Bronchial epithelial cell (primary cell): ENCODE results near the gene WDR7. TPM values are rescaled to one million over a fixed set of nuclear protein-coding genes. Genes with fewer than 3 reads are reported as not detected.

Source experiments
- DNase-seq: peaks from one replicate; pipeline ENCODE4 v3.0.0-alpha.2; 2010; ENCODE audit warnings: low read depth
- FAIRE-seq: peaks from 2 replicates; lab custom pipeline; 2011; peaks lifted over from hg19 to GRCh38; lab: Jason Lieb, UNC
- H3K27me3 ChIP-seq: 2 replicates; pipeline ENCODE4 v1.5.1; 2011; ENCODE audit warnings: low read length; ENCODE audit not compliant: control insufficient read depth, insufficient read depth
- H3K36me3 ChIP-seq: 2 replicates; pipeline ENCODE4 v1.5.1; 2011; ENCODE audit warnings: low read length; ENCODE audit not compliant: control insufficient read depth, insufficient read depth
- H3K4me3 ChIP-seq: 2 replicates; pipeline ENCODE4 v1.5.1; 2011; ENCODE audit warnings: mild to moderate bottlenecking, low read depth, low read length, control low read depth
- CTCF ChIP-seq: IDR thresholded peaks from 2 replicates; pipeline ENCODE4 v1.5.1; 2011; ENCODE audit warnings: mild to moderate bottlenecking, moderate library complexity, low read length, control low read depth, inconsistent platforms; ENCODE audit not compliant: insufficient read depth, severe bottlenecking
- total RNA-seq: library from RNA; depleted of rRNA; stranded (reverse); fragments of >200 nt; gene quantifications from 2 replicates; pipeline ENCODE4 v1.2.1, GENCODE V29; 2014

Gene WDR7
- total RNA-seq, 1 donor from 2014 or later, result 14.5 TPM

- FAIRE-seq (no peak), DNase-seq (no peak)
- no peak overlapping the region for H3K4me3 ChIP-seq
- no peak for TF ChIP-seq CTCF
- H3K27me3 ChIP-seq, result no peaks in the 10 kb centered on the region
- H3K36me3 ChIP-seq, result no peaks in the 10 kb centered on the region
These were observed 259.1 kb downstream of the WDR7 start for GRCh38 chr18:56910237-56910636.

GRCh38 chr18:56910967-56911366, 259.8 kb downstream of the WDR7 start:
- Histone ChIP-seq H3K4me3 (no peak overlapping the region), H3K27me3 (no peaks in the 10 kb centered on the region), H3K36me3 (no peaks in the 10 kb centered on the region)
- DNase-seq (no peak), FAIRE-seq (no peak)
- TF ChIP-seq CTCF, result no peak

- Histone ChIP-seq H3K27me3 (no peaks in the 10 kb centered on the region), H3K36me3 (no peaks in the 10 kb centered on the region), H3K4me3 (no peak overlapping the region)
- DNase-seq, result no peak
- no peak for FAIRE-seq
- no peak for TF ChIP-seq CTCF
These were observed 262.8 kb downstream of the WDR7 start for GRCh38 chr18:56913941-56914340.

GRCh38 chr18:56919190-56919589, 268.0 kb downstream of the WDR7 start:
- FAIRE-seq (no peak), DNase-seq (no peak)

GRCh38 chr18:56921896-56922480, 270.8 kb downstream of the WDR7 start:
- Histone ChIP-seq H3K36me3 (no peaks in the 10 kb centered on the region), H3K27me3 (no peaks in the 10 kb centered on the region), H3K4me3 (no peak overlapping the region)
- no peak for TF ChIP-seq CTCF
- FAIRE-seq (no peak), DNase-seq (no peak)

More at GRCh38 chr18:56919190-56919589, 268.0 kb downstream of the WDR7 start:
- no peaks in the 10 kb centered on the region for H3K36me3 ChIP-seq
- TF ChIP-seq CTCF, result no peak
- H3K27me3 ChIP-seq, result no peaks in the 10 kb centered on the region
- no peak overlapping the region for H3K4me3 ChIP-seq

GRCh38 chr18:56926734-56927133, 275.6 kb downstream of the WDR7 start:
- Histone ChIP-seq H3K4me3 (no peak overlapping the region), H3K27me3 (no peaks in the 10 kb centered on the region), H3K36me3 (no peaks in the 10 kb centered on the region)
- TF ChIP-seq CTCF, result no peak
- no peak for FAIRE-seq
- no peak for DNase-seq
